Fibroblast of peridontal ligament (primary cell): ENCODE data around the gene SH2D3A.

Experiments used
- DNase-seq: peaks from one replicate; pipeline ENCODE4 v3.0.0-alpha.2; 2010; ENCODE audit errors: extremely low read depth

Gene SH2D3A

GRCh38 chr19:6737873-6738786, 29.1 kb downstream of the SH2D3A start:
- DNase-seq = peak; percentile 70

- DNase-seq = peak; percentile 100
These were observed 29.9 kb downstream of the SH2D3A start, which contains the start of gene GPR108 for GRCh38 chr19:6737284-6737872. GPR108 (minus strand) TSS chr19:6737580; CDS start chr19:6737576, 4 bp downstream.

- DNase-seq = no peak
These were observed 30.3 kb downstream of the SH2D3A start for GRCh38 chr19:6736917-6737283.

DNA sequence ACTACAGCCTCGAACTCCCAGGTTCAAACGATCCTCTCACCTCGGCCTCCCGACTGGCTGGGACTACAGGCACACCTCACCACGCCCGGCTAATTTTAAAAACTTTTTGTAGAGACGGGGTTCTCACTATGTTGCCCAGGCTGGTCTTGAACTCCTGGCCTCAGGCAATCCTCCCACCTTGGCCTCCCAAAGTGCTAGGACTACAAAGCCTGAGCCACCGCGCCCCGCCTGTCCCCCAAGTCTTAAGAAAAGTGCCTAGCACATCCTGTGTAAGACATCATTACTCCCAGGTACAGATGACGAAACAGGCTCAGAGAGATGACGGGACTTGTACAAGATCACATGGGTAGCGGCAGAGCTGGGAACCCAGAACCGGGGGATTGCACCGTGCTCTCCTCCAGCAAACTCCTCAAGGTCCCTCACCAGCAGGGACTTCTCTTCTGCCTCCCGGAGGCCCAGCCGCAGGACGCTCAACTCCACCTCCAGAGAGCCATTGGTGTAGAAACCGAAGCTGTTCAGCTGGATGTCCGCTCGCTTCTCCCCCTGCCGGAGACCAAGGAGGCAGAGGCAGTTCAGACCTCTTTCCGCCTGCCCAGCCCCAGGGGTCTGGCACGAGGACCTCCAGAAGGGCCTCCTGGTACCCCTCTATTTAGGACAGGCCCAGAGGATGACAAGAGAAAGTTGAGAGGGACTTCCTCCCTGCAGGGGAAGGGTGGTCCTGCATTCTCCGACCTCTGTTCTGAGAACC, 30.9 kb downstream of the SH2D3A start:
- DNase-seq = peak; percentile 82

DNA sequence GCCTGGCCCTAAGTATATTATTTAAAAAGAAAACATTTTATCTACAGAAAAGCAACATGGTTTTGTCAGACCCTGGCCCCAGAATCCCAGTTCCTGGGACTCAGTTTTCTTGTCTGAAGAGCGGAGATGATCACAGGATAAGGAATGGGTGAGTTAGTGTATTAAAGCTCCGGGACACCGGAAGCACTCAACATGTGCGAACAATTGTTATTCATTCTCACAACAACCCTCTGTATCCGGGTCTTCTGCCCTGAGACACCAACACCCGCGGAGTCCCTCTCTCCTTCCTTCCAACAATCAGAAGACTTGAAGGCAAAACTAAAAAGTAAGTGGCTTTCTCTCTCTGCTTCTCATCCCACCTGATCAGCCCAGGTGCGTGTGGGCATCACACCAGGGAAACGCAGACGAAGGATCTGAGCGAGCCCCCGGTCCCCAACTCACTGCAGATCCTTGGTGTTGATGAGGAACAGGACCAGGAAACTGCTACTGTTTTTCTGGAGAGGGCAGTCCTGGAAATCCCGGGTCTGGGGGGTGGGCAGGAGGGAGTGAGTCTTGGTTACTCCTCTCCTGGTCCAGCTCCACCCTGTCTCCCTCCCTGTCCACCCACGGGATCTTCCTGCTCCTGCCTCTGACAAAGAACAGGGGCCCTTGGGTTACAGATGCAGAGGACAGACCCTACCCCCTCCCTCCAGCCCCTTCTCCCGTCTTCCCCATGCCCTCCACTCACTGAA, 31.9 kb downstream of the SH2D3A start:
- no peak for DNase-seq

DNA sequence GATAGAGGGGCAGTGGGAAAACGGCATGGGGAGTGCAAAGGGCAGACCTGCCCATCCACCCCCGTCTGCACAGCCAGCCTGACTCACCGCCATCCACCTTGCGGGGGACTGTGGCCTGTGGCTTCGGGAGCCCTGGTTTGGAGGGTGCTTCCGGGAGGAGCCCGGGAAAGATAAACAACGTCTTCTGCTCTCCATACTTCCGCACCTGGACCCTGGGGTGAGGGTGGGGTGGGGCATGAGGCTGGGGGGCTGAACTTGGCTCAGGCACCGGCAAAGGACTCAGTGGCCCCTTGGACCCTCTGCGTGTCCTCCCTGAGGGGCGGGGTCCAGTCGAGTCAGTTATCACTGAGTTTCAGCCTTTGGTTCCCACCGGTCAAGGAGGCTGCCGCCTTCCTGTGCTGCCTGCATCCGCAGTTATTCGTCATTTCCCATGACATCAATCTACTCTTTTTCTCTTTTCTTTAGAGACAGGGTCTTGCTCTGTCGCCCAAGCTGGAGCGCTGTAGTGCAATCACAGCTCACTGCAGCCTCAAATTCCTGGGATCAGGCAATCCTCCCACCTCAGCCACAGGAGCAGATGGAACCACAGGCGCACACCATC, 33.0 kb downstream of the SH2D3A start:
- no peak for DNase-seq

DNA sequence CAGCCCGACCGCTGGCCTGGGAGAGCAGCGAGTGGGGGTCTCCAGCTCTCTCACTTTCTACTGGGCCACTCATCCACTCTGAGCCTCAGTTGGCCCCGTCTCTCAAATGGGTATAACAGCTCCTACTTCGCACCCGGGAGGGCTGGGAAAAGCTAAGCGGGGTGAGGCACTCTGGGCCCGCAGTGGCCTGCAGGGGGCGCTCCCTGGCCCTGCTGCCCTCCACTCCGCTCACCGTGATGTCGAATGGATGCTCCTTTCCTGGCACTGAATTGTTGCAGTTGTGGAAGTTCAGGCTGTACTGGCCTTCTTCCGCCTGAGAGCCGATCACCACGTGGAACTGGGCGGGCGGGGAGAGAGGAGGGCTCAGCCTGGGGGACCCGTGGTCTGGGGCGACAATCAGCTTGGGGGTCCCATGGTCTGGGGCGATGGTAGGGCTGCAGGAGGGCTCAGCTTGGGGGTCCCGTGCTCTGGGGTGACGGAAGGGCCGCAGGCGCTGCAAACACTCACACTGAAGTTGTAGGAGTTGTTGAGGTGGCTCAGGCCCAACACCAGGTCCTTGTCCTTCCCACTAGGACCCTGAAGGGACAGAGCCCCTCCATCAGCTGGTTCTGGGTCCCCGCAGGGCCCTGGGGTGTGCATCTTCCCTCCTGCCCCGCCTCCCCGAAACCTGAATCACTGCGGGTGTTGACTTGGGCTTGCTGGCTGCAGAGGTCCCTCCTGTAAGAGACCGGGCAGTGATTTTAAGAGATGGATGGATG, 33.7 kb downstream of the SH2D3A start:
- DNase-seq = no peak

DNA sequence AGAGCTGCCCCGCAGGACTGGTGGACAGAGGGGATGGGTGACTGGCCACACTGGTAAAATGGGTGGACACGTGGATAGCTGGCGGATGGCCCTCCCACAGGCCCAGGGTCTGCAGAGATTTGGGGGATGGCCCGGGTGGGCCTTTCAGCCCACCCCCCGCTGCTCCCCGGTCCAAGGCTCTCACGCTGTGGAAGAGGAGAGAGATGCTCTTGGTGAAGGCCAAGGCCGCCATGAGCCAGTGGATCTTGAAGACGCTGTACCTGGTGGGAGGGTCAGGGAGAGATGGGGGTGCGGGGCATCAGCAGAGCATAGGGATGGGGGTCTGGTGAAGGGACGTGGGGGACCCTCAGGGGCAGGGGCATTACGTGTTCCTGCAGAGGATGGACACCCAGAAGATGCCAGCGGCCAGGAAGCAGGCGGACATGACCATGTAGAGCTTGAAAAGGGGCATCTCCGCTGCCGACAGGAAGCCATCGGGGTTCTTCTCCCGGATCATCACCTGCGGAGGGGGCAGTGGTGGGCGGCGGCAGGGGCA, 34.4 kb downstream of the SH2D3A start:
- DNase-seq = no peak

DNA sequence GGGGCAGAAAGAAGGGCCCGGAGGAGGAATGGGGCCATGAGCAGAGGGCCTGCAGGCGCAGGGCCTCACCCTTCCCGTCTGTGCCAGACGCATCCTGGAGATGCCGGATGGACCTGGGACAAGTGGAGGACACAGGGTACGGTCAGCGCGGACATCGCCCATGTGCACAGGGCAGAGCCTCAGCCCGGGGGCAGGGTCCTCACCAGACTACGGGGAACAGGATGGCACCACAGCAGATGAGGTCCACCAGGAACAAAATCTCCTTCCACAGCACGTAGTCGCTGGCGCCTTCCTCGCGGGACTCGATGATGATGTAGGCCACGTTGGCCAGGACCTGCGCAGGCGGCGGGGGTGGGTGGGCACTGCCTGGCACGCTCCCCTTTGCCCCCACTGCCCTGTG, 35.4 kb downstream of the SH2D3A start:
- no peak for DNase-seq

GRCh38 chr19:6730941-6731670, 36.1 kb downstream of the SH2D3A start:
- no peak for DNase-seq

- no peak for DNase-seq
These were observed 37.0 kb downstream of the SH2D3A start for GRCh38 chr19:6730153-6730804.

DNA sequence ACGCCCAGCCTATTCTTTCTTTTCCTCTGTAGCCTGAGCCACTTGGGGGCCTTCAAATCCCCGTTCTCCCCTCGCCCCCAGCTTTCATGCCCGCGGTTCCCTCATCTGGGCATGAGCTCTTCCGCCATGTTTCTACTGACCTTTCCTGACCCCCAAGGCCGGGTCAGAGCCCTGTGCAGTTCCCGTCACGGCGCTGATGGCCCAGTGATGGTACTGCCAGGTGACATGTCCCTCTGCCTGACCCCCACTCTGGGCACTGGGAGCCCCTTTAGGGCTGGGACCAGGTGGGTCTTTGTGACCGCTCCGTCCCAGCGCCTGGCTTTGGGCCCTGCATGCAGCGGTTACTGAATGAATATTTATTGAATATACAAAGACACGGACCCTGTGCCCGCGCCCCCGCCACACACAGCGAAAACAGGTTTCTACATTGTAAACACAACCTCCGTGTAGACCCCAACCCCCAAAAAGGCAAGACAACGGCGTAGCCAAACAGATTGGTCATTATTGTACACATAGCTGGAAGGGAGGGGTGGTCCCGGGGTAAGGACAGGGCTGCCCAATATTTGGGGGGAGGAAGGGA, 37.6 kb downstream of the SH2D3A start:
- no peak for DNase-seq

GRCh38 chr19:6728346-6728745, 38.9 kb downstream of the SH2D3A start:
- DNase-seq = no peak

DNA sequence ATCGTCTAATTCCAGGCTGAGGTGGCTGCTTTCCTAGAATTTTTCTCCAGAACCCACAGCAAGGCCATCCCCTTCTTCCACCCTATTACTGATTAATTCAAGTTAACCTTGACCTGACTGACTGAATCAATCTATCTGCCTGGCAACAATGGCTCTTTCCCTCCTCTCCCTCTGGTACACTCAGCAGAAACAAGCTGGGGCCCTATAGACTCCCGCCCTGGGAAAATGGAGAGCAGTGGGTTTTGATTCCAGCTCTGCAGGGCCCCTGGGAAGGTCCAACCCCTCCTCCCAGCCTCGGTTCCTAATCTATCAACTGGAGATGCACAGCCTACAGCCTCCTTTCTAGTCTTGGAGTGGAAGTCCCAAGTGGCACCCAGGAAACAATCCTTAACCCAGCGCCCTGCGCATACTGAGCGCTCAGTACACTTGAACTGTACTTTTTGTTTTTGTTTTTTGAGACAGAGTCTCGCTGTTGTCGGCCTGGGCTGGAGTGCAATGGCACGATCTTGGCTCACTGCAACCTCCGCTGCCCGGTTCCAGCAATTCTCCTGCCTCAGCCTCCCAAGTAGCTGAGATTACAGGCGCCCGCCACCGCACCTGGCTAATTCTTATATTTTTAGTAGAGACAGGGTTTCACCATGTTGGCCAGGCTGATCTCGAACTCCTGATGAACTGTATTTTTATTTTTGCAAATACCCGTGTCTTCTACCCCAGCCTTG, 41.6 kb downstream of the SH2D3A start:
- DNase-seq = no peak

GRCh38 chr19:6724631-6725492, 42.4 kb downstream of the SH2D3A start:
- DNase-seq = no peak

DNA sequence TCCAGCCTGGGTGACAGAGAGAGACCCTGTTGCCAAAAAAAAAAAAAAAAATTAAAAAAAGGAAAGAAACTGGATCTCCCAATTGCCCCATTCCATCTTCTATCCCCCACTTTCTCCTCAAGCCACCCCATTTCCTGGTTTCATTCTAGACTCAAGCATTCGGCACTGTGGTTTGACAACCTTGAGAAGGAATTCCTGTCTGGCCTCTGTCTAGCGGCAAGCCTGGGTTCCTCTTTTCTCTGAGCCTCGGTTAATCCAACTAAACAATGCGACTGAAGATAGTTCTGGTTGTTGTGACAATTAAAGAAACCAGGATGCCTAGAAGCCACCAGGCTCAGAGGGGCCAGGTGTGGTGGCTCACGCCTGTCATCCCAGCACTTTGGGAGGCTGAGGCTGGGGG, 43.5 kb downstream of the SH2D3A start:
- no peak for DNase-seq

DNA sequence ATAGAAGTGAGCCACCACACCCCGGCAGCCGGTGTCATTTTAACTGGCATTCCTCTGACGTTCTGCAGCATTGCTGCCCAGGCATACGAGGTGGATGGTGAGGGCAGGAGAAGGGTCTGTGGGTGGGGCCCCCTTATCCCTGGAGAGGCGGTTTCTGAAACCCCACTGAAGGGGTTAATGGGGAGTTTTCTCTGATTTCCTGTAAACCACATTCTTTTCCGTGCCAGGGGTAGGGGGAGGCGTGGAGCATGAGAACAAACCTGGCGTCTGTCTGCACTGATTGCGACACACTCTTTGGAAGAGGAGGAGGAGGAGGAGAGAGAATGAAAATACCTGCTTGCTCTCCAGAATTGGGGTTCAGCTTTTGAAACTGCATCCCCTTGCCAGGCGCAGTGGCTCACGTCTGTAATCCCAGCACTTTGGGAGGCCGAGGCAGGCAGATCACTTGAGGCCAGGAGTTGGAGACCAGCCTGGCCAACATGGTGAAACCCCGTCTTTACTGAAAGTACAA, 44.1 kb downstream of the SH2D3A start:
- no peak for DNase-seq
